H1 (cell line): Measurements from ENCODE around the gene SSTR1. TPM values are rescaled to one million over a fixed set of nuclear protein-coding genes. Genes with fewer than 3 reads are reported as not detected.
A peak's percentile ranks its signal among the peaks of the same experiment; 100 is the strongest.

Experiments
- BACH1 ChIP-seq: IDR thresholded peaks from 2 replicates; pipeline ENCODE4 v1.6.1; 2012; ENCODE audit warnings: low read length, improper control_type of control experiment
- CREB1 ChIP-seq: IDR thresholded peaks from 2 replicates; pipeline ENCODE4 v1.6.1; 2012; ENCODE audit warnings: inconsistent platforms
- EGR1 ChIP-seq: IDR thresholded peaks from 2 replicates; pipeline ENCODE4 v1.6.1; 2011; ENCODE audit warnings: low read depth, low read length, borderline replicate concordance
- EP300 ChIP-seq, 2 experiments: IDR thresholded peaks; 1 replicate in 1 of 2; 2 replicates in 1 of 2; pipeline ENCODE4 v1.6.1; 2011 to 2012; ENCODE audit warnings: low read depth in 2 of 2, low read length in 2 of 2, mild to moderate bottlenecking in 2 of 2, borderline replicate concordance in 1 of 2, inconsistent platforms in 1 of 2, moderate library complexity in 1 of 2
- GABPA ChIP-seq: IDR thresholded peaks from 2 replicates; pipeline ENCODE4 v1.6.1; 2011; ENCODE audit warnings: mild to moderate bottlenecking, low read length, moderate library complexity, borderline replicate concordance; ENCODE audit not compliant: insufficient read depth
- HDAC6 ChIP-seq: IDR thresholded peaks from one replicate; pipeline ENCODE4 v1.7.1; 2012; ENCODE audit warnings: low read depth, mild to moderate bottlenecking, inconsistent platforms, low read length, moderate library complexity
- NRF1 ChIP-seq: IDR thresholded peaks from 2 replicates; pipeline ENCODE4 v1.6.1; 2011; ENCODE audit warnings: mild to moderate bottlenecking, low read depth, low read length, improper control_type of control experiment
- POLR2A ChIP-seq, 2 experiments: IDR thresholded peaks; 1 replicate in 1 of 2; 2 replicates in 1 of 2; pipeline ENCODE4 v1.6.1; 2011; ENCODE audit warnings: low read depth in 2 of 2, low read length in 2 of 2, mild to moderate bottlenecking in 2 of 2; ENCODE audit errors: control extremely low read depth in 1 of 2
- RAD21 ChIP-seq, 2 experiments: IDR thresholded peaks in 1 of 2; conservative IDR thresholded peaks in 1 of 2; 2 replicates each; pipeline ENCODE4 v1.6.1; 2011; ENCODE audit warnings: low read depth in 2 of 2, low read length in 2 of 2, improper control_type of control experiment in 1 of 2, inconsistent platforms in 1 of 2, mild to moderate bottlenecking in 1 of 2, moderate library complexity in 1 of 2
- RFX5 ChIP-seq: IDR thresholded peaks from 2 replicates; pipeline ENCODE4 v1.6.1; 2011; ENCODE audit warnings: low read depth, low read length, improper control_type of control experiment, borderline replicate concordance
- SAP30 ChIP-seq: fragments of 300-600 bp; sonication (generic); IDR thresholded peaks from 2 replicates; pipeline ENCODE4 v1.7.1; 2012; ENCODE audit warnings: low read length, moderate library complexity, mild to moderate bottlenecking, inconsistent platforms; ENCODE audit not compliant: insufficient read depth, insufficient replicate concordance
- SP4 ChIP-seq: IDR thresholded peaks from 2 replicates; pipeline ENCODE4 v1.6.1; 2012; ENCODE audit warnings: low read length, inconsistent platforms
- YY1 ChIP-seq: IDR thresholded peaks from 2 replicates; pipeline ENCODE4 v1.6.1; 2011; ENCODE audit warnings: low read depth, mild to moderate bottlenecking, low read length
- polyA plus RNA-seq, 7 experiments: library from polyadenylated mRNA; depleted of rRNA in 3 of 7; stranded (reverse) in 5 of 7; unstranded in 2 of 7; fragments of >200 nt in 5 of 7; fragments of 200-250 nt in 2 of 7; gene quantifications; 1 replicate in 5 of 7; 2 replicates in 1 of 7; 4 replicates in 1 of 7; pipeline versions ENCODE4 v1.2.1 to v1.2.3, GENCODE V29; 2011 to 2013; ENCODE audit warnings: missing spikeins in 2 of 7, mixed read lengths in 2 of 7
- total RNA-seq: library from RNA; stranded (reverse); fragmentation: NEBNext Ultra II Directional; extraction: Animal tissue kit (Norgen Biotek cat#: 25700); gene quantifications from 2 replicates; pipeline ENCODE4 v1.2.1, GENCODE V29; 2021
- TF ChIP-seq, protein P1 (sequence below): IDR thresholded peaks from 2 replicates; pipeline ENCODE4 v1.6.1; 2011; ENCODE audit warnings: low read length, improper control_type of control experiment

SSTR1 gene
- total and polyA plus RNA-seq, 2 of the 8 experiments (the other 6 are each of a cell fraction or from before 2014, with no cell fraction given) = 0.82 to 0.93 TPM

DNA sequence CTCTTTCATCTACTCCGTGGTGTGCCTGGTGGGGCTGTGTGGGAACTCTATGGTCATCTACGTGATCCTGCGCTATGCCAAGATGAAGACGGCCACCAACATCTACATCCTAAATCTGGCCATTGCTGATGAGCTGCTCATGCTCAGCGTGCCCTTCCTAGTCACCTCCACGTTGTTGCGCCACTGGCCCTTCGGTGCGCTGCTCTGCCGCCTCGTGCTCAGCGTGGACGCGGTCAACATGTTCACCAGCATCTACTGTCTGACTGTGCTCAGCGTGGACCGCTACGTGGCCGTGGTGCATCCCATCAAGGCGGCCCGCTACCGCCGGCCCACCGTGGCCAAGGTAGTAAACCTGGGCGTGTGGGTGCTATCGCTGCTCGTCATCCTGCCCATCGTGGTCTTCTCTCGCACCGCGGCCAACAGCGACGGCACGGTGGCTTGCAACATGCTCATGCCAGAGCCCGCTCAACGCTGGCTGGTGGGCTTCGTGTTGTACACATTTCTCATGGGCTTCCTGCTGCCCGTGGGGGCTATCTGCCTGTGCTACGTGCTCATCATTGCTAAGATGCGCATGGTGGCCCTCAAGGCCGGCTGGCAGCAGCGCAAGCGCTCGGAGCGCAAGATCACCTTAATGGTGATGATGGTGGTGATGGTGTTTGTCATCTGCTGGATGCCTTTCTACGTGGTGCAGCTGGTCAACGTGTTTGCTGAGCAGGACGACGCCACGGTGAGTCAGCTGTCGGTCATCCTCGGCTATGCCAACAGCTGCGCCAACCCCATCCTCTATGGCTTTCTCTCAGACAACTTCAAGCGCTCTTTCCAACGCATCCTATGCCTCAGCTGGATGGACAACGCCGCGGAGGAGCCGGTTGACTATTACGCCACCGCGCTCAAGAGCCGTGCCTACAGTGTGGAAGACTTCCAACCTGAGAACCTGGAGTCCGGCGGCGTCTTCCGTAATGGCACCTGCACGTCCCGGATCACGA is 2.2 kb downstream of the SSTR1 start (continued):
- no peak for TF ChIP-seq HDAC6
- TF ChIP-seq, protein P1, sequence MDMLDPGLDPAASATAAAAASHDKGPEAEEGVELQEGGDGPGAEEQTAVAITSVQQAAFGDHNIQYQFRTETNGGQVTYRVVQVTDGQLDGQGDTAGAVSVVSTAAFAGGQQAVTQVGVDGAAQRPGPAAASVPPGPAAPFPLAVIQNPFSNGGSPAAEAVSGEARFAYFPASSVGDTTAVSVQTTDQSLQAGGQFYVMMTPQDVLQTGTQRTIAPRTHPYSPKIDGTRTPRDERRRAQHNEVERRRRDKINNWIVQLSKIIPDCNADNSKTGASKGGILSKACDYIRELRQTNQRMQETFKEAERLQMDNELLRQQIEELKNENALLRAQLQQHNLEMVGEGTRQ = no peak
- no peak for TF ChIP-seq YY1
- TF ChIP-seq POLR2A (IDR thresholded peaks at IDR 0.05; ENCODE audit: control extremely low read depth in 1 of 2, low read depth in 2 of 2, low read length in 2 of 2) = no peak
- TF ChIP-seq SP4 = no peak
- TF ChIP-seq EGR1 = no peak
- TF ChIP-seq SAP30 = no peak
- peak; percentile 3; the same call in 1 of the 2 replicates for TF ChIP-seq CREB1
- no peak for TF ChIP-seq RAD21 (IDR thresholded peaks at IDR 0.05 in 1 of 2, conservative IDR thresholded peaks at IDR 0.05 in 1 of 2; ENCODE audit: low read depth in 2 of 2, low read length in 2 of 2)
- no peak for TF ChIP-seq NRF1
- TF ChIP-seq BACH1 = no peak
- TF ChIP-seq RFX5 = no peak
- TF ChIP-seq GABPA = no peak
- TF ChIP-seq EP300 (IDR thresholded peaks at IDR 0.05; ENCODE audit: borderline replicate concordance in 1 of 2, low read depth in 2 of 2, low read length in 2 of 2) = no peak
